Trophoblast cell (in vitro differentiated cells and primary cell): ENCODE results near the gene IFNAR2.

Source experiments
- DNase-seq, 2 donors: peaks; one replicate each; pipeline ENCODE4 v3.0.0-alpha.2; 2016
- H2AFZ ChIP-seq: 2 replicates; pipeline ENCODE4 v1.6.1; 2013; ENCODE audit warnings: low read length, moderate library complexity, mild to moderate bottlenecking; ENCODE audit not compliant: insufficient read depth, poor library complexity
- H2AK5ac ChIP-seq: 2 replicates; pipeline ENCODE4 v1.6.1; 2013; ENCODE audit warnings: mild to moderate bottlenecking, low read length
- H2BK120ac ChIP-seq: 2 replicates; pipeline ENCODE4 v1.6.1; 2013; ENCODE audit warnings: low read length, mild to moderate bottlenecking, moderate library complexity; ENCODE audit not compliant: insufficient read depth, poor library complexity
- H2BK12ac ChIP-seq: 2 replicates; pipeline ENCODE4 v1.6.1; 2013; ENCODE audit warnings: mild to moderate bottlenecking, low read length, moderate library complexity
- H2BK5ac ChIP-seq: 2 replicates; pipeline ENCODE4 v1.6.1; 2013; ENCODE audit warnings: low read length, low read depth, moderate library complexity, mild to moderate bottlenecking; ENCODE audit not compliant: poor library complexity
- H3K14ac ChIP-seq: 2 replicates; pipeline ENCODE4 v1.6.1; 2013; ENCODE audit warnings: mild to moderate bottlenecking, low read length
- H3K18ac ChIP-seq: 2 replicates; pipeline ENCODE4 v1.6.1; 2013; ENCODE audit warnings: mild to moderate bottlenecking, low read length
- H3K23ac ChIP-seq: 2 replicates; pipeline ENCODE4 v1.6.1; 2013; ENCODE audit warnings: low read length
- H3K27ac ChIP-seq: 2 replicates; pipeline ENCODE4 v1.5.1; 2013; ENCODE audit warnings: low read depth, mild to moderate bottlenecking, inconsistent platforms, low read length, moderate library complexity
- H3K27me3 ChIP-seq: 2 replicates; pipeline ENCODE4 v1.6.1; 2013; ENCODE audit warnings: inconsistent platforms, mild to moderate bottlenecking, low read length, moderate library complexity; ENCODE audit not compliant: insufficient read depth
- H3K36me3 ChIP-seq, 2 experiments: 1 replicate in 1 of 2; 2 replicates in 1 of 2; pipeline ENCODE4 v1.6.1; 2013; ENCODE audit warnings: low read length in 2 of 2, mild to moderate bottlenecking in 2 of 2, moderate library complexity in 1 of 2; ENCODE audit not compliant: insufficient read depth in 2 of 2, control insufficient read depth in 1 of 2
- H3K4ac ChIP-seq: 2 replicates; pipeline ENCODE4 v1.6.1; 2013; ENCODE audit warnings: low read depth, mild to moderate bottlenecking, low read length, moderate library complexity
- H3K4me1 ChIP-seq, 2 experiments: 1 replicate in 1 of 2; 2 replicates in 1 of 2; pipeline ENCODE4 v1.6.1; 2013; ENCODE audit warnings: low read length in 2 of 2, mild to moderate bottlenecking in 2 of 2, moderate library complexity in 1 of 2; ENCODE audit not compliant: insufficient read depth in 2 of 2, control insufficient read depth in 1 of 2
- H3K4me2 ChIP-seq: 2 replicates; pipeline ENCODE4 v1.6.1; 2013; ENCODE audit warnings: inconsistent platforms, mild to moderate bottlenecking, low read length, moderate library complexity
- H3K4me3 ChIP-seq: 2 replicates; pipeline ENCODE4 v1.5.1; 2013; ENCODE audit warnings: mild to moderate bottlenecking, low read depth, low read length, inconsistent platforms
- H3K79me1 ChIP-seq: one replicate; pipeline ENCODE4 v1.6.1; 2013; ENCODE audit warnings: low read length
- H3K79me2 ChIP-seq: 2 replicates; pipeline ENCODE4 v1.6.1; 2013; ENCODE audit warnings: low read length, mild to moderate bottlenecking; ENCODE audit not compliant: control insufficient read depth, insufficient read depth, poor library complexity
- H3K9ac ChIP-seq: 2 replicates; pipeline ENCODE4 v1.6.1; 2013; ENCODE audit warnings: mild to moderate bottlenecking, low read length
- H3K9me3 ChIP-seq: 2 replicates; pipeline ENCODE4 v1.6.1; 2013; ENCODE audit warnings: low read depth, mild to moderate bottlenecking, control low read depth, inconsistent platforms, low read length; ENCODE audit not compliant: insufficient read depth
- H4K12ac ChIP-seq: 2 replicates; pipeline ENCODE4 v1.6.1; 2013; ENCODE audit warnings: low read depth, mild to moderate bottlenecking, low read length, moderate library complexity
- H4K8ac ChIP-seq: 2 replicates; pipeline ENCODE4 v1.6.1; 2013; ENCODE audit warnings: low read depth, mild to moderate bottlenecking, low read length, moderate library complexity
- H4K91ac ChIP-seq: one replicate; pipeline ENCODE4 v1.6.1; 2013; ENCODE audit warnings: low read depth, mild to moderate bottlenecking, low read length, moderate library complexity
- WGBS: extraction: QIAGEN DNeasy Blood & Tissue Kit; methylation state at CpG from one replicate; pipeline ENCODE4 v1.1.7; 2013; ENCODE audit warnings: missing lambda C conversion rate; ENCODE audit not compliant: insufficient read length, insufficient coverage; ENCODE audit errors: extremely low coverage; 5-methylcytosine and 5-hydroxymethylcytosine counted together

Gene IFNAR2

DNA sequence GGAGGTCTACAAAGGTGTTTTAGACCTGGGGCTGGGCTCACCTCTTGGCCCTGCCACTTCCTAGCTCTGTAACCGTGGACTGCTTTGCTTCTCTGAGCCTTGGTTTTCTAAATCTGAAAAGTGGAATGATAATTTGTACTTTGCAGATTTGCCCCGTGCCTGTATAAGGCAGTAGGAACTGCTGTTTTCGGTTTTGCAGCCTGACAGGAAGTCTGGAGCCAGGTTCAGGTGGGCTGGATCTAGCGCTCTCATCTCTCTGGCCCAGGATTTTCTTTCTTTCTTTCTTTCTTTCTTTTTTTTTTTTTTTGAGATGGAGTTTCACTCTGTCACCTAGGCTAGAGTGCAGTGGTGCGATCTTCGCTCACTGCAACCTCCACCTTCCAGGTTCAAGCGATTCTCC, 17.2 kb downstream of the IFNAR2 start:
- Histone ChIP-seq H3K79me2 (no peaks in the 10 kb centered on the region), H2BK120ac (no peak overlapping the region), H3K4me1 (no peaks in the 10 kb centered on the region), H3K27ac (no peak overlapping the region), H2BK5ac (no peak overlapping the region), H3K23ac (no peak overlapping the region), H3K79me1 (no peaks in the 10 kb centered on the region), H3K4me2 (no peak overlapping the region), H4K12ac (no peak overlapping the region), H3K4me3 (no peak overlapping the region), H2BK12ac (no peak overlapping the region), H3K14ac (no peak overlapping the region), H2AFZ (no peak overlapping the region), H3K18ac (no peak overlapping the region), H4K8ac (no peak overlapping the region), H3K9me3 (no peaks in the 10 kb centered on the region), H3K4ac (no peak overlapping the region), H4K91ac (no peak overlapping the region), H3K9ac (no peak overlapping the region), H3K27me3 (no peaks in the 10 kb centered on the region), H2AK5ac (no peak overlapping the region), H3K36me3 (peaks cover 8 to 17% of the 10 kb centered on the region in 2 experiments)
- no peak for DNase-seq
- WGBS: no CpG with 5 or more reads among the region's 7 CpGs

DNA sequence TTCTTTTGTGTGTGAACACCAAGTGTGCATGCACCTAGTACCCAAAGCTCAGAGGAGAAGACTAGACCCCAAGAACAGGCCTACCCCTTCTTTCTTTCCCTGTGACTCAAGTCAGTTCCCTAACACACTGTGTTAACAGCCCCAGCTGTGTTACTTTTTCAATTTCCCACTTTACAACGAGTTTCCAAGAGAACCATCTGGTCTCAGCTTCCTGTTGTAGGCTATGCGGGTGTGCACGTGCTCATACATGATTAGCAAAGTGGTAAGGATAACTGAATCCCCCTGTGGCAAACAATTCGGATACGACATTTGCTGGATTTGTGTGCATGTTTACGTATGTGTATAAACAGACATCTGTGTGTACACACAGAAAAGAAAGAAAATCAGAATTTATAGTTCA, 17.9 kb downstream of the IFNAR2 start:
- H2AFZ ChIP-seq: no peak overlapping the region
- no peak overlapping the region for H2BK12ac ChIP-seq
- no peak overlapping the region for H4K91ac ChIP-seq
- no peak overlapping the region for H3K23ac ChIP-seq
- H2AK5ac ChIP-seq: no peak overlapping the region
- no peak overlapping the region for H3K4me2 ChIP-seq
- peaks cover 8 to 17% of the 10 kb centered on the region in 2 experiments for H3K36me3 ChIP-seq
- no peak overlapping the region for H2BK120ac ChIP-seq
- H3K4ac ChIP-seq: no peak overlapping the region
- no peaks in the 10 kb centered on the region for H3K9me3 ChIP-seq
- no peak overlapping the region for H3K9ac ChIP-seq
- no CpG with 5 or more reads among the region's 6 CpGs for WGBS
- H3K4me3 ChIP-seq: no peak overlapping the region
- no peak overlapping the region for H3K14ac ChIP-seq
- H2BK5ac ChIP-seq: no peak overlapping the region
- no peaks in the 10 kb centered on the region for H3K79me2 ChIP-seq
- no peak overlapping the region for H4K8ac ChIP-seq
- H3K27ac ChIP-seq: no peak overlapping the region
- H4K12ac ChIP-seq: no peak overlapping the region
- no peak overlapping the region for H3K18ac ChIP-seq
- no peak for DNase-seq
- no peaks in the 10 kb centered on the region for H3K27me3 ChIP-seq
- no peaks in the 10 kb centered on the region for H3K4me1 ChIP-seq
- no peaks in the 10 kb centered on the region for H3K79me1 ChIP-seq

DNA sequence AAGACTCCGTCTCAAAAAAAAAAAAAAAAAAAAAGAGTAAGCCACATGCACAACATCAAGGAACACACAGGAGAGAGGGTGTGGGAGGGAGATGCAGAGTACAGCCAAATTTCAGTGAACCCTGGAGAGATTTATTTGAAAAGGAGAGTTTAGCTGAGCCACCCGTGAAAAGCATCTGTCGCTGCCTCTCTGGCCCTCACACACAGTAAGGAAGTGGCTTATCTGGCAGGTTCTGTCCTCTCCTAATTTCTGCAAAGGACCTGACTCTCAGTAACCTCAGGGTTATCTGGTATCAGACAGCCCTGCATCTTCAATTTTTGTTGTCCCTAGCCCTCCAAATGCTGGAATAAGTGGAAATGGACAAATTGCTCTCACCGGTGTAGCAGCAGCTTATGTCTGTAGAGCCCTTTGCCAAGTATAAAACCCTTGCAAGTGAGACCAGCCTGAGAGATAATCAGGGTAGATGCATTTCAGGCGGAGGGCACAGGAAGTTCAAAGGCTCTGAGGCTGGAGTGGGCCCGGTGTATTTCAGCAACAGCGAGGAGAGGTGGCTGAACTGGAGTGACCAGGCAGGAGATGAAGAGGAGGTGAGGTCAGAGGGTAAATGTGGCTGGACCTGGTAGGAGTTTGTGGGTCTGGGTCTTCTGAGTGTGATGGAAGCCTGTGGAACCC, 19.7 kb downstream of the IFNAR2 start:
- H3K79me2 ChIP-seq: no peaks in the 10 kb centered on the region
- no peak overlapping the region for H2AK5ac ChIP-seq
- H3K23ac ChIP-seq: no peak overlapping the region
- H3K4me2 ChIP-seq: no peak overlapping the region
- H4K8ac ChIP-seq: no peak overlapping the region
- no peak overlapping the region for H4K91ac ChIP-seq
- no peak overlapping the region for H3K4ac ChIP-seq
- H3K4me1 ChIP-seq: no peaks in the 10 kb centered on the region
- no peak overlapping the region for H4K12ac ChIP-seq
- no peak overlapping the region for H3K9ac ChIP-seq
- no peak overlapping the region for H2BK12ac ChIP-seq
- H2BK120ac ChIP-seq: no peak overlapping the region
- H2AFZ ChIP-seq: no peak overlapping the region
- no CpG with 5 or more reads among the region's 7 CpGs for WGBS
- no peak overlapping the region for H3K18ac ChIP-seq
- H3K9me3 ChIP-seq: no peaks in the 10 kb centered on the region
- no peak overlapping the region for H3K27ac ChIP-seq
- H3K36me3 ChIP-seq: peaks cover 8 to 19% of the 10 kb centered on the region in 2 experiments
- no peak overlapping the region for H2BK5ac ChIP-seq
- no peaks in the 10 kb centered on the region for H3K79me1 ChIP-seq
- DNase-seq: no peak
- no peak overlapping the region for H3K4me3 ChIP-seq
- H3K27me3 ChIP-seq: no peaks in the 10 kb centered on the region
- H3K14ac ChIP-seq: no peak overlapping the region

DNA sequence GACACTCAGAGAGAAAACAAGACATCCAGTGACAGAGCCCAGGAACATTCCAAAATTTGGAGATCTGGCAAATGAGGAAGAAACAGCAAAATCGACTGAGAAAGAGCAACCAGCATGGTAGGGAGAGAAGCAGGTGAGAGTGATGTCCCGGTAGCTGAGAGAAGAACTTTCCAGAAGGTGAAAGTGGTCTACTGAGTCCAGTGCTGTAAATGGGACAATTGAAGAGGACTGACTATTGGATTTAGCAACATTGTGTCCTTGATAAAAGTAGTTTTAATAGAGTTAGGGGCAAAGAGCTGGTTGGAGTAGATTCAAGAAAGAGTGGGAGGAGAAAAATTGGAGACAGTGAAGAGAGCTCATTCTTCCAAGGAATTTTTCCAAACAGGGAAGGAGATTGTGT, 21.4 kb downstream of the IFNAR2 start:
- Histone ChIP-seq H3K9me3 (no peaks in the 10 kb centered on the region), H4K12ac (no peak overlapping the region), H2BK12ac (no peak overlapping the region), H3K36me3 (peaks cover 8 to 19% of the 10 kb centered on the region in 2 experiments), H2BK120ac (no peak overlapping the region), H3K18ac (no peak overlapping the region), H3K79me2 (no peaks in the 10 kb centered on the region), H2AK5ac (no peak overlapping the region), H4K8ac (no peak overlapping the region), H3K4me3 (no peak overlapping the region), H3K4me1 (no peaks in the 10 kb centered on the region), H3K79me1 (no peaks in the 10 kb centered on the region), H3K23ac (no peak overlapping the region), H4K91ac (no peak overlapping the region), H2AFZ (no peak overlapping the region), H3K9ac (no peak overlapping the region), H3K4me2 (no peak overlapping the region), H2BK5ac (no peak overlapping the region), H3K14ac (no peak overlapping the region), H3K27me3 (no peaks in the 10 kb centered on the region), H3K27ac (no peak overlapping the region), H3K4ac (no peak overlapping the region)
- no peak for DNase-seq
- no CpG with 5 or more reads among the region's 2 CpGs for WGBS
